DMS53 (cell line): Measurements from ENCODE around the gene DPP7.
"Not testable (repeated sequence)": the region's sequence is repeated elsewhere in the genome, so short reads cannot be mapped to it uniquely, and the experiment has no call there.

Experiments
- DNase-seq: peaks from one replicate; lab custom pipeline; 2025; lab: John Stamatoyannopoulos, UW

Gene DPP7

GRCh38 chr9:137069508-137070091 lies 44.9 kb downstream of the DPP7 start:
- peak; percentile 67 for DNase-seq

GRCh38 chr9:137068539-137069507 lies 45.7 kb downstream of the DPP7 start:
- peak; percentile 56 for DNase-seq

GRCh38 chr9:137067860-137068538 lies 46.5 kb downstream of the DPP7 start:
- peak; percentile 94 for DNase-seq

- no peak for DNase-seq
These were observed 48.3 kb downstream of the DPP7 start for GRCh38 chr9:137066096-137066861.

- no peak for DNase-seq
These were observed 49.1 kb downstream of the DPP7 start for GRCh38 chr9:137065336-137065967.

- no peak for DNase-seq
These were observed 49.7 kb downstream of the DPP7 start for GRCh38 chr9:137064880-137065164.

- peak; percentile 88 for DNase-seq
These were observed 50.3 kb downstream of the DPP7 start for GRCh38 chr9:137064027-137064879.

GRCh38 chr9:137063311-137064026 lies 51.1 kb downstream of the DPP7 start:
- no peak for DNase-seq

- not testable (repeated sequence) for DNase-seq
These were observed 51.7 kb downstream of the DPP7 start for GRCh38 chr9:137062798-137063197.

- no peak for DNase-seq
These were observed 52.1 kb downstream of the DPP7 start for GRCh38 chr9:137062384-137062783.
